SK-N-MC (cell line): ENCODE results near the gene UBE2D1.

Experiments used
- EZH2 ChIP-seq: fragments of 200-600 bp; sonication (generic); IDR thresholded peaks from one replicate; pipeline ENCODE4 v1.6.1; 2017; ENCODE audit warnings: antibody characterized with exemption
- POLR2AphosphoS5 ChIP-seq: IDR thresholded peaks from 2 replicates; pipeline ENCODE4 v1.6.1; 2012; ENCODE audit warnings: mild to moderate bottlenecking, low read depth, low read length, borderline replicate concordance

GRCh38 chr10:58335306-58336005 lies 650 bp downstream of the UBE2D1 start:
- TF ChIP-seq POLR2AphosphoS5: no peak
- no peak for TF ChIP-seq EZH2
